ENCODE data around the gene MTFMT. TPM values are rescaled to one million over a fixed set of nuclear protein-coding genes. Genes with fewer than 3 reads are reported as not detected.

The MTFMT gene
- total and polyA plus RNA-seq, 2 of the 13 experiments (the other 11 are each of a cell fraction or from before 2014, with no cell fraction given) = 9.9 to 23.2 TPM

- TF ChIP-seq, protein P1, sequence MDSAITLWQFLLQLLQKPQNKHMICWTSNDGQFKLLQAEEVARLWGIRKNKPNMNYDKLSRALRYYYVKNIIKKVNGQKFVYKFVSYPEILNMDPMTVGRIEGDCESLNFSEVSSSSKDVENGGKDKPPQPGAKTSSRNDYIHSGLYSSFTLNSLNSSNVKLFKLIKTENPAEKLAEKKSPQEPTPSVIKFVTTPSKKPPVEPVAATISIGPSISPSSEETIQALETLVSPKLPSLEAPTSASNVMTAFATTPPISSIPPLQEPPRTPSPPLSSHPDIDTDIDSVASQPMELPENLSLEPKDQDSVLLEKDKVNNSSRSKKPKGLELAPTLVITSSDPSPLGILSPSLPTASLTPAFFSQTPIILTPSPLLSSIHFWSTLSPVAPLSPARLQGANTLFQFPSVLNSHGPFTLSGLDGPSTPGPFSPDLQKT (CRISPR knock-in tag; IDR thresholded peaks at IDR 0.05; ENCODE audit: borderline replicate concordance) = no peak
- no peak for TF ChIP-seq CHCHD3 (CRISPR knock-in tag; IDR thresholded peaks at IDR 0.05)
- TF ChIP-seq ZNF550 (CRISPR knock-in tag; IDR thresholded peaks at IDR 0.05; ENCODE audit: borderline replicate concordance) = no peak
- no peak for TF ChIP-seq JDP2 (CRISPR knock-in tag; IDR thresholded peaks at IDR 0.05; ENCODE audit: borderline replicate concordance)
- no peak for TF ChIP-seq ATF1 (CRISPR knock-in tag; IDR thresholded peaks at IDR 0.05)
- no peak for TF ChIP-seq ZNF841 (CRISPR knock-in tag; IDR thresholded peaks at IDR 0.05; ENCODE audit: borderline replicate concordance)
- no peak for TF ChIP-seq NONO (IDR thresholded peaks at IDR 0.05)
- no peak for TF ChIP-seq NONO (CRISPR knock-in tag; conservative IDR thresholded peaks at IDR 0.05)
- TF ChIP-seq NFIB (CRISPR knock-in tag; IDR thresholded peaks at IDR 0.05; ENCODE audit: borderline replicate concordance) = no peak
- TF ChIP-seq SALL1 (CRISPR knock-in tag; IDR thresholded peaks at IDR 0.05) = peak; percentile 47; the same call in 1 of the 2 replicates
- TF ChIP-seq ZSCAN31 (CRISPR knock-in tag; IDR thresholded peaks at IDR 0.05; ENCODE audit: low read depth) = no peak
- no peak for TF ChIP-seq ZNF724P (CRISPR knock-in tag; IDR thresholded peaks at IDR 0.05; ENCODE audit: borderline replicate concordance)
- TF ChIP-seq, protein P2, sequence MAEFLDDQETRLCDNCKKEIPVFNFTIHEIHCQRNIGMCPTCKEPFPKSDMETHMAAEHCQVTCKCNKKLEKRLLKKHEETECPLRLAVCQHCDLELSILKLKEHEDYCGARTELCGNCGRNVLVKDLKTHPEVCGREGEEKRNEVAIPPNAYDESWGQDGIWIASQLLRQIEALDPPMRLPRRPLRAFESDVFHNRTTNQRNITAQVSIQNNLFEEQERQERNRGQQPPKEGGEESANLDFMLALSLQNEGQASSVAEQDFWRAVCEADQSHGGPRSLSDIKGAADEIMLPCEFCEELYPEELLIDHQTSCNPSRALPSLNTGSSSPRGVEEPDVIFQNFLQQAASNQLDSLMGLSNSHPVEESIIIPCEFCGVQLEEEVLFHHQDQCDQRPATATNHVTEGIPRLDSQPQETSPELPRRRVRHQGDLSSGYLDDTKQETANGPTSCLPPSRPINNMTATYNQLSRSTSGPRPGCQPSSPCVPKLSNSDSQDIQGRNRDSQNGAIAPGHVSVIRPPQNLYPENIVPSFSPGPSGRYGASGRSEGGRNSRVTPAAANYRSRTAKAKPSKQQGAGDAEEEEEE (CRISPR knock-in tag; IDR thresholded peaks at IDR 0.05; ENCODE audit: borderline replicate concordance) = no peak
- peak; percentile 48; the same call in 1 of the 2 replicates for TF ChIP-seq ZGPAT (CRISPR knock-in tag; IDR thresholded peaks at IDR 0.05)
- no peak for TF ChIP-seq NAIF1 (CRISPR knock-in tag; IDR thresholded peaks at IDR 0.05; ENCODE audit: borderline replicate concordance)
- TF ChIP-seq RFXANK (CRISPR knock-in tag; IDR thresholded peaks at IDR 0.05) = no peak
- TF ChIP-seq, protein P3, sequence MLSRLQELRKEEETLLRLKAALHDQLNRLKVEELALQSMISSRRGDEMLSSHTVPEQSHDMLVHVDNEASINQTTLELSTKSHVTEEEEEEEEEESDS (CRISPR knock-in tag; IDR thresholded peaks at IDR 0.05; ENCODE audit: borderline replicate concordance) = no peak
- no peak for TF ChIP-seq ZNF235 (CRISPR knock-in tag; IDR thresholded peaks at IDR 0.05; ENCODE audit: borderline replicate concordance)
- TF ChIP-seq MLX (CRISPR knock-in tag; IDR thresholded peaks at IDR 0.05) = no peak
- 0 out of 2 replicates have a peak, but pooled peaks have one; percentile 32 for TF ChIP-seq ZNF766 (CRISPR knock-in tag; IDR thresholded peaks at IDR 0.05; ENCODE audit: borderline replicate concordance)
- TF ChIP-seq HOXD1 (CRISPR knock-in tag; IDR thresholded peaks at IDR 0.05) = no peak
- TF ChIP-seq ZSCAN21 (CRISPR knock-in tag; IDR thresholded peaks at IDR 0.05; ENCODE audit: borderline replicate concordance) = no peak; the same call in 1 of the 2 replicates
- TF ChIP-seq KLF15 (CRISPR knock-in tag; IDR thresholded peaks at IDR 0.05; ENCODE audit: borderline replicate concordance) = no peak
- no peak for TF ChIP-seq ZNF530 (CRISPR knock-in tag; IDR thresholded peaks at IDR 0.05; ENCODE audit: low read depth)
Measured at GRCh38 chr15:65054333-65055200, 25.1 kb upstream of the MTFMT start (continued).
